Coronary artery (tissue), 2 donors: ENCODE data around the gene PLB1.

Source experiments
- DNase-seq: peaks from one replicate; pipeline ENCODE4 v3.0.0-alpha.2; 2017; ENCODE audit warnings: low spot score
- H3K27ac ChIP-seq, 2 donors: fragments of 200-600 bp; sonication (generic); one replicate each; pipeline ENCODE4 v1.5.1; 2016 to 2019
- H3K4me3 ChIP-seq: fragments of 200-600 bp; sonication (generic); 2 replicates; pipeline ENCODE4 v1.5.1; 2016; ENCODE audit warnings: mild to moderate bottlenecking, moderate library complexity
- CTCF ChIP-seq: fragments of 200-600 bp; sonication (generic); IDR thresholded peaks from one replicate; pipeline ENCODE4 v1.5.1; 2019; ENCODE audit warnings: antibody characterized with exemption

Gene PLB1

GRCh38 chr2:28454016-28454930 is 41.6 kb upstream of the PLB1 start:
- no peak overlapping the region for H3K27ac ChIP-seq
- no peak for TF ChIP-seq CTCF
- no peak for DNase-seq

GRCh38 chr2:28457237-28457636 is 38.6 kb upstream of the PLB1 start:
- Histone ChIP-seq H3K27ac (no peak overlapping the region), H3K4me3 (no peak overlapping the region)
- DNase-seq: no peak
- TF ChIP-seq CTCF: no peak

More at GRCh38 chr2:28454016-28454930, 41.6 kb upstream of the PLB1 start:
- H3K4me3 ChIP-seq: no peak overlapping the region

GRCh38 chr2:28461056-28461455 is 34.8 kb upstream of the PLB1 start:
- no peak overlapping the region for H3K4me3 ChIP-seq
- no peak overlapping the region for H3K27ac ChIP-seq
- TF ChIP-seq CTCF: no peak
- DNase-seq: no peak

- no peak overlapping the region for H3K4me3 ChIP-seq
- DNase-seq: no peak
- no peak for TF ChIP-seq CTCF
- H3K27ac ChIP-seq: no peak overlapping the region
Measured at GRCh38 chr2:28462122-28462521, 33.7 kb upstream of the PLB1 start.

- TF ChIP-seq CTCF: no peak
- DNase-seq: no peak
- no peak overlapping the region for H3K4me3 ChIP-seq
- H3K27ac ChIP-seq: no peak overlapping the region
Measured at GRCh38 chr2:28463211-28463816, 32.5 kb upstream of the PLB1 start.

GRCh38 chr2:28463893-28464292 is 32.0 kb upstream of the PLB1 start:
- H3K27ac ChIP-seq: no peak overlapping the region
- H3K4me3 ChIP-seq: no peak overlapping the region
- no peak for DNase-seq
- TF ChIP-seq CTCF: no peak
